GM15510 (cell line): ENCODE measurements around the gene MIF4GD.

Source experiments
- POLR2A ChIP-seq: IDR thresholded peaks from 3 replicates; pipeline ENCODE4 v1.6.1; 2011; ENCODE audit warnings: borderline replicate concordance; ENCODE audit not compliant: insufficient read length; ENCODE audit errors: extremely low read depth

The MIF4GD gene

DNA sequence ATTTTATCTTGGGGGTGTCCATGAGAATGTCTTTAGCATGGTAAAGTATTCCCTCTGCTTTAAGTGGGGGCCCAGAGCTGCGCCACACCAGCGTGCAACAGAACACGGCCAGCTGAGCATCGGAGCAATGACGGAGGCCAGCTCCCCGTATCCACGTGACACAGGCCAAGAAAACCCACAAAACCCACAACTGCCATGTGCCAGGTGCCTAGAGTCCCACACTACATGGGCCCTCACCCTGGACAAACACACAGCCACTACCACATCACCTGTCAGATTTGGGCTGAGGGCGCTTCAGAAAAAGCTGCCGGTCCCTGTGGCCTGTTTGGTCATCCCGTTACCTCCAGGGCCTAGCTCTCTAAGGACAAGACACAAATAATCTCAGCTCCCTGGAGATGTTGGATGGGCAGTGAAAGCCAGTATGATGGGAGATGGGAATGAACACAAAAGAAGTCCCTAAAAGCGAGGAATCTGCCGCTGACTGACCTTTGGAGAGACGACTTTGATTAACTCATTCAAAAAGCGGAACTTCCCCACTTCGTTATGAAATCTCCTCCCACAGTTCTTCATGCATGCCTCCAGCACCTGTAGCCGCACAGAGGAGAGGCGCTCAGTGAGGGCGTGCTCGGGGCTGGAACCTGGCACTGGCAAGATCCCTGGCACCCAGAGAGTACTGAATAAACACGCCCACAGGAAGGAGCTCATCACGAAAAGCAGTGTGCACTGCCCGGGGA, 26.7 kb downstream of the MIF4GD start:
- no peak for TF ChIP-seq POLR2A

DNA sequence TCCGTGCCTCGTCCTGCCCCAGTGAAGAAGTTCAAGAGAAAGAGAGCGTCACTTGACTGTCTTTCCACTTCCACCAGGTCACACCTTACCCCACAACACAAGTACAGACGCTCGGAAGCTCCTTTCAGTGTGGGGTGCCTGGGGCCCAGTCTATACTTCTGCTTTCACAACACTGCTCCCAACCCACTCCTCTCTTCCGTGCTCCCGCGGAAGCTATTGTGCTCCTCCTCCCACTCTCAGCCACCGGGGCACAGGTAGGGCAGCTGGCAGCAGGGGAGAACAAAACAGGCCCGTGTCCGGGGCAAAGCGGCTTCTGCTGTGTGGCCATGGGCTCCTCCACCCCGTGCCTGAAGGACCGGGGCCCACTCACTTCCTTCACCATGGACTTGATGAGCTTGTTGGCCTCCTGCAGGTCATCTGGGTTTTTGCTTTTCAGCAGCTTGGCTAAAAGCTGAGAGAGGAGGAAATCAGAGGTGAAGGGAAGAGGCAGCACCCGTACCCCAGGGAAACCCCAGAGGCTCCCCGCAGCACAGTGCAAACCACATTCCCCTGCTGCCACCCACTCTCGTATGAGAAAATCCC, 28.5 kb downstream of the MIF4GD start:
- TF ChIP-seq POLR2A = no peak

DNA sequence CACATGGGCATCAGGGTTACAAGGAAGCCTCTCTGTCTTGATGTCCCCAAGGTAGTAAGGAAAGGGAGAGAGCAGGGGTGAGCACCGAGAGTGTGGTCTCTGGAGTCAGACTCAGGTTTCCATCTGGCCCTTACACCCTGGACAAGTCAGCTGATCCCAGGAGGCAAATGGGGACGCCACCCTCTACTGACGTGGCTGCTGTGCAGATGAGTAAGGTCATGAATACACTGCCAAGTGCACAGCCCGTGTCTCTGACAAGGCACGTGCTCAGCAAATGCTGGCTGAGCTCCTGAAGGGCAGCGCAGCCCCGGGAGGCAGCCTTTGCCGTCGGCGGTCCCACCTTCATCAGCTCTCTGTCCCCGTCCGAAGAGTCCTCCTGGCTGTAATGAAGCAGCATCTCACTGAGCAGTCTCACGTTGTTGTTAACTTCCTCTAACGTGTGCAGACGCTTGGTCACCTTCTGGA, 29.0 kb downstream of the MIF4GD start:
- no peak for TF ChIP-seq POLR2A

DNA sequence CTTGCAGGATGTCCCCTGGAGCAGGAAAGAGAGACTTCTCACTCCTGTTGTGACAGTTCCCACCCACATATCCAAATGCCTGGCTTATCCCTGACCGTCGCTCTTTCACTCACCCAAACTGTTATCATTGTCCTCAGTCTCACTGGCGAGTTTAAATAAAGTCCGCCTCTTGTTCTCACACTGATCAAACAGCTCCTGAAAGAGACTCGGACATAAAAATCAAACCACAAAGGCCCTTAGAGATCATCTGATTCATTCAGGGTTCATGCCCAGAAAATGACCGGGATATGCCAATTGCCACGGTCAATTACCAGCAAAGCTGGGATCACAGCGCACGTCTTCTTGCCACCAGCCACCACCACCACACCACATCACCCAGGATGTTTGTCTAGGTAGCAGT, 29.5 kb downstream of the MIF4GD start:
- no peak for TF ChIP-seq POLR2A

DNA sequence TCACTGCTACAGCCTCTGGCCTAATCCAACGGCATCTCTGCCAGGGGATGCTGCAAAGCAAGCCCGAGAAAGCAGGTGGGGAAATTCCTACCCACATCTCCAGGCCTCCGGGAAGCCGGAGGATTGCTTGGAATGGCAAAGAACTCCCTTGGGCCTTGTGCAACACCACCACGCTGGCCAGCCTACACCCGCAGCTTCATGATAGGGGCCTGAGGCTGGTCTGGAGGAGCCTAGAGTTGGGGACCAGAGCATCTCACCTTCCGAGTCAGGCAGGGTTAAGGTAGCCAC, 29.9 kb downstream of the MIF4GD start:
- no peak for TF ChIP-seq POLR2A

DNA sequence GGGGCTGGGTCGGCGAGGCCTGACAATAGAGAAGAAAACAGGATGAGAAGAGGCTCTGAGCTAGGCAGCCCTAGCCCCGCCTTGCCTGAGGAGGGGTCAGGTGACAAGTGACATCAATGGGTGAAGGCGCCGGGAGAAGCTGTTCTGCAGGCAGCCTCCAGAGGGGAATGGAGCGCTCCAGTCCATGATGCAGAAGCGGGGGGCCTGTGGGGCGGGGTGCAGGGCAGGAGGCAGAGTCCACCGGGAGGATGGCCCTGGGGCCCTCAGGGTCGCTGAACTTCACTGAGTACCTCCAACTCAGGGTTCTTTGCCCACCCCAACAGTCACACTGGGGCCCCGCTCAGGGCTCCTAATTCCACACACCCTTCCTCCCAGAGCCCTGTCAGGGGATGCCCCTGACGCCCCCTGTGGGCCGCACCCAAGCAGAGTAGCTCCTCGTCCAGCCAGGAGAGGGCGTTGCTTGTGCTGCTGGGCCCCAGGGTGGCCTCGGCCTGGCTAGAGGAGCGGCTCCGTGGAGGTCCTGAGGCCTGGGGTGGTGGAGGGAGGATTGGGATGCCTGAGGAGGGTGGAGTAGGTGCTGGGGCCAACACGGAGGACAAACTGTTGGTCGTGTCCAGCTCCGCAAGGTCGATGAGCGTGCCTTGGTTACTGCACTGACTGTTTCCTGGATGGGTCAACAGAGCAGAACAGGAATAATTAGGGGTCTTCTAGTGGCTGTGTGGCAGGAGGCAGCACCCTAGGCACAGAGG, 30.5 kb downstream of the MIF4GD start:
- no peak for TF ChIP-seq POLR2A

DNA sequence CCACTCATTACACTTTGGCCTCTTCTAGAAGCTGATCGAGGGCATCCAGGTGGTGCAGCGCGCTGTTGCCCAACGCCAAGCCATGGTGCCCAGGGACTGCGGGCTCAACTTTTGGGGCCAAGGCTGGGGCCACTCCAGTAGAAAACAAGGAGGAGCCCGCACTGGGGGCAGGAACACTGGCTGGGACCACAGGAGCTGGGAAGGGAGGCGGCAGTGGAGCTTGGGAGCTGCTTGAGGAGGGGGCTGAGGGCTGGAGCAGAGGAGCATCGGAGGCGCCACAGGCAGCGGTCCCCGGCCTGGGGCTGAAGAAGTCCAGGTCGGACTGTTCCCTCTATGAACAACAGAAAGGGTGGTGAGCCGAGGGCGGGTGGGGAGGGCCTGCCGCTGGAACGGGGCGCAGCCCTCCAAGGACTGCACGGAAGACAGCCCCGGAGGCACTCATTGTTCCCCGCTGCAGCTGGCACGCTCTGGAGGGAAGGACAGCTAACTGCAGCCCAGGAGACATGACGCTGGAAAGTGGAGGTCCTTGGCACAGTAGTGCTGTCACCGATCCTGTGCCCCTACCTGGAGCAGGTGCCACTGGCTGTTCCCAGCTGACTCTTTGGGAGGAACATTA, 31.1 kb downstream of the MIF4GD start:
- TF ChIP-seq POLR2A = no peak

DNA sequence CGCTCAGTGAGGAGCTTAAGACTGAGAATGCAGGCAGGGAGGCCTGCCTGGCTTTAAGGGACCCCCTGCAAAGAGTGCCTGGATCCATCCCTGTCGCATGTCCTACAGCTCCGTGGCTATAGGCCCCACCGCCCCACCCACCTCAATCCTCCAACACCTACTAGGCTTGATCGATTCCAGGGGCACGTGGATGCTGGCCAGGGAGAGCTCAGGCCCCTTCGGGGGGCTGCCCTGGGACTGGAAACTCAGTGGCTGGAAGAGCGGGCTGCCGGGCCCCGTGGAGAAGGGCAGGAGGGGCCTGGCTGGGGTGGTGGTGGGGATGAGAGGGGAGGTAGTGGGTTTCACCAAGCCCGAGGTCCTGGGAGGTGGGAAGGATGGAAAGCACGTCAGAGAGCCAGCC, 31.8 kb downstream of the MIF4GD start:
- TF ChIP-seq POLR2A = no peak

DNA sequence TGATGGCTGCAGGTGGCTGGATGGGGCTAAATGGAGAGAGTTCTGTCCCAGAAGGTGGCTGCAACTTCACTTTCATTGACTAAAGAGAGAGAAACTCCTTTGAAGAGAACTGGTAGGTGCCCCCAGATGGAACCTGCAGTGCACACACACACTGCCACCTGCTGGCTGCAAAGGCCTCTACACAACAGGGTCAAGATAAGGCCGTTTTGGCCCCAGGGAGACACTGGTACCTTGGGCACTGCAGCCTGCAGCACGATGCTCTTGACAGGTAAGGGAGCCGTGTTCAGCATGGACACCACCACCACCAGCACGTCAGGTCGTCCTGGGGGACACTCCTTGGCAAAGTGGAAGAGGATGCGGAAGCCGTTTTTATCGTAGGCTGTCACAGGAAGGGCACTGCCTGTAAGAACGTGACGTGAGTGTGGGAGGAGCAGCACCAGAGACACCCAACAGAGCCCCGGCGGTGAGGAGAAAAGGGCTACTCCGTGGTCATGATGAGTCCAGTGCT, 32.3 kb downstream of the MIF4GD start:
- TF ChIP-seq POLR2A = peak; percentile 24

DNA sequence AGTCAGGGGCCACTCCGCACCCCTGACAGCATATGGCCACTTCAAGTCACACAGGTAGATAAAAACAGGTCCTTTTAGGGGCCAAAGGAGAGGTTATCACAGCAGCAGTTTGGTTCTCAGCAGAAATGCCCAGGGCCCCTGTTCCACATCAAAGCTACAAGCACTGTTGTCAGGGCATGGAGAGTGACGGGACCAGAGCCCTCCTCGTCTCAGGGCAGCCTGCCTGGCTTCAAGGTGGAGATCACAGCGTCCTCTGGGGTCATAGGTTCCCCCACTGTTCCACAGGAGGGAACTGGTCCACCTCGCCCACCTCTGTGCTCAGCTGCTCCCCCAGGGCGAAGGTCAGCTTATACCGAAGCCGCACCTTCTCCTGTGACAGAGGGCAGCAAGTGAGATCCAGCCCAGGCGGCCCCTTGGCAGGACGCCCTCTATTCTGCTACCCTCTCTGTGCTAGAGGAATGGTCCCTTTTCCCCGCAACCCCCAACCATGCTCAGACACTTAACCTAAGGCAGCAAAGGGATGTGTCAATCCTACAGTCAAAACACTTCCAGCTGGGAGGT, 32.9 kb downstream of the MIF4GD start:
- no peak for TF ChIP-seq POLR2A

DNA sequence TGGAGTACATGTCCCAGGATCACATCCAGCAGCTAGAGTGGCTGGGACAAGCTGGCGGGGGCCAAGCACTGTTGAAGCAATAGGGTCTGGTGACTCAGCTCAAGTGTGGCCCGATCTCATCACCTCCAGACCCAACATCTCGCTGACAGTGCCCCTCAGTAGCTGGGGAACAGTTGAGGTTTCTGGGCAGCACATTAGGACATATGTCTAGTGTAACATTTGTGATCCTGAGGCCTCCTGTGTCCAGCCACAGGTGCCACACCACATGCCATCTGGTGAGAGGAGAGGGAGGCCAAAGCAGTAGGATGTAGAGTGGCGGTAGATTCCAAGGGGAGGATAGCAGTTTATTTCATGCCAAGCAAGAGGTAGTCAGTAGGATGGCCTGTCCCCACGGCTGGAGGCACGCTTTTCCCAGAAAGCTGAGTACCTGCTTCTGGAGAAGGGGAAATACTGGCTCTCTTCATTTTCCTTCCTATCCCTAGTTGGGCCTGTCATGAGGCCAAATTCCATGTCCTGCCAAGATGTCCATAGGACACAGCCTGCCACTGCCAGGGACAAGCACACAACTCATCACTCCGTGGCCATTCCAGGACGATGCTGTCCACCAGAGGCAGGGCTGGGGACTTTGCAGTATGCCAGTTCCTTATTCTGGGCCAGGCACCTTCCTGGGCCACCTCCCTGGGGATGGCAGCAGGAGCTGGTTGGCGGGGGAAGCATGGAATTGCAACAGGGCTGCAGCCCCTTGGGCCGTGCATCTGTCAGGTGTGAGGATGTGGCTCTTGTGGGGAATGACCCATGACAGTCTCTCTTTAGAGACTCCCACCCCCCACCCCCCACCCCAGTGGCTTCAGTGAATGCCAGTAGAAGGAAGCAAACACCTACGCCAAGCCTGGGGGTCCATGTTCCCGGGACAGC, 33.7 kb downstream of the MIF4GD start:
- TF ChIP-seq POLR2A = no peak

DNA sequence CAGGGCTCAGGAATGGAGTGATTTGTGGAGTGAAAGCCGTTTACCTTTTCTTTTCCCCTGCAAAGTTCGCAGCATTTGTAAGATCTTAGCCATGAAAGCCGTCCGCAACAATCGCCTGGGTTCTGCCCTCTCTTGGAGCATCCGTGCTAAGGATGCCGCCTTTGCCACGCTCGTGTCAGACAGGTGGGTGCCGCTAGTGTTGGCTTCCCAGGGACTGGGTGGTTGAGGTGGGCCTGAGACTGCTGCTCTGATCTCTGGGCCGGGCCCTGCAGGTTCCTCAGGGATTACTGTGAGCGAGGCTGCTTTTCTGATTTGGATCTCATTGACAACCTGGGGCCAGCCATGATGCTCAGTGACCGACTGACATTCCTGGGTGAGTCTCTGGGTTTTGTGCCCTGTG, 38.2 kb downstream of the MIF4GD start:
- no peak for TF ChIP-seq POLR2A

DNA sequence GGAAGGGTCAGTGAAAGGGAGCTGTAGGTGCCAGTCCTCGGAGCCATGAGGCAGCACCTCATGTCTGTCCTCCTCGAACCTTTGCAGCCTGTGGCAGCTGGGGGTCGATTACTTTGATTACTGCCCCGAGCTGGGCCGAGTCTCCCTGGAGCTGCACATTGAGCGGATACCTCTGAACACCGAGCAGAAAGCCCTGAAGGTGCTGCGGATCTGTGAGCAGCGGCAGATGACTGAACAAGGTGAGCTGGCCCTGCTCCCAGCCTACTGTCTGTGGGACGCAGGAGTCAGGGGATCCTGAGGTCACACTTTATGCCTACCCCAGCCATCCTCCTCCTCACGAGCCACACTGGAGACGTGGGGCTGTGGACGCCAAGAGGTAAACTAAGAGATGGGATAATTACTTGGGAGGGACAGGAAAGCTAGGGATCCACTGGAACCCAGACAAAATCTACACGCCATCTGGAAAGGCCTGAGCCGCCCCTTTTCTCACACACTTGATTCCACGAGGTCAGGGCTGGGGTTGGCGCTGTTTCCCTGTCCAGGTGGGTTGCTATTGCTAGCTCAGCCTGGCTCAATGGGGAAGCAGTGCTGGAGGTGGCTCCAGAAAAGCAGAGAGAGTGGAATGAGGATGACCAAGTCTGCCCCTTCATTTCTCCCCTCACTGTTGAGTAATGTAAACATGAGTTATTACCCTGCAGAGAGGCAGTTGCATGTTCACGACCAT, 39.1 kb downstream of the MIF4GD start:
- TF ChIP-seq POLR2A = no peak
